GM10248 (cell line): Measurements from ENCODE around the gene OCEL1.
A peak's percentile ranks its signal among the peaks of the same experiment; 100 is the strongest.
"Not testable (repeated sequence)": the region's sequence is repeated elsewhere in the genome, so short reads cannot be mapped to it uniquely, and the experiment has no call there.

Experiments used
- CTCF ChIA-PET: fragments of 300-600 bp; sonication (Branson Sonifier 250); formaldehyde crosslinking; extraction: SDS; loops from one replicate; lab custom pipeline; 2021; ENCODE audit warnings: antibody characterized with exemption; lab: Yijun Ruan, JAX
- POLR2A ChIA-PET: fragments of 350-650 bp; sonication (Branson Sonifier 250); formaldehyde crosslinking; extraction: SDS; loops from one replicate; lab custom pipeline; 2020; ENCODE audit warnings: antibody characterized with exemption; lab: Yijun Ruan, JAX
- DNase-seq: peaks from one replicate; pipeline ENCODE4 v3.0.0; 2012; ENCODE audit errors: extremely low spot score
- CTCF ChIP-seq: IDR thresholded peaks from 2 replicates; pipeline ENCODE4 v1.5.1; 2012; ENCODE audit warnings: mild to moderate bottlenecking, low read depth; ENCODE audit errors: extremely low read depth, missing control alignments, control extremely low read depth

OCEL1 gene

GRCh38 chr19:17266589-17266974 is 40.6 kb downstream of the OCEL1 start:
- ChIA-PET POLR2A (interaction anchor here (0.6 to 1.4 kb wide), 7 partner anchors 9 to 682 kb away, joined by 3 to 11 read pairs (median 4); partner anchors contain the start of genes DDA1 and USE1), CTCF (interaction anchor here (0.9 to 5.5 kb wide), 7 partner anchors 8 to 119 kb away, joined by 3 to 46 read pairs (median 3); partner anchors contain the start of genes ANKLE1 and DDA1)
- DNase-seq: no peak
- no peak for TF ChIP-seq CTCF

- peak; percentile 98 for DNase-seq
- ChIA-PET POLR2A (interaction anchor here (0.6 to 1.4 kb wide), 7 partner anchors 9 to 683 kb away, joined by 3 to 11 read pairs (median 4); partner anchors contain the start of genes DDA1 and USE1), CTCF (interaction anchor here (0.9 to 5.5 kb wide), 7 partner anchors 9 to 119 kb away, joined by 3 to 46 read pairs (median 3); partner anchors contain the start of genes ANKLE1 and DDA1)
- no peak for TF ChIP-seq CTCF
These were observed 41.2 kb downstream of the OCEL1 start, which contains the start of gene BABAM1 for GRCh38 chr19:17266975-17267788. Gene BABAM1, plus strand, starts transcription at chr19:17267443. Its CDS starts 1,364 bp downstream, at chr19:17268807.

- ChIA-PET CTCF (interaction anchor here (5.5 kb wide), 1 partner anchor 14 kb away, joined by 46 read pairs; the partner anchor contains the start of gene ANKLE1), POLR2A (no interaction called here)
- no peak for TF ChIP-seq CTCF
- no peak for DNase-seq
These were observed 42.7 kb downstream of the OCEL1 start for GRCh38 chr19:17268754-17269153.

- POLR2A ChIA-PET, DNase-seq: not testable (repeated sequence)
- CTCF ChIA-PET: interaction anchor here (1.0 kb wide), 1 partner anchor 58 kb away, joined by 3 read pairs; no protein-coding TSS in a partner anchor
These were observed 48.9 kb downstream of the OCEL1 start for GRCh38 chr19:17274892-17275291.

GRCh38 chr19:17275441-17276175 is 49.6 kb downstream of the OCEL1 start:
- DNase-seq: no peak
- POLR2A ChIA-PET: interaction anchor here (0.8 kb wide), 1 partner anchor 9 kb away, joined by 3 read pairs; no protein-coding TSS in a partner anchor
- no peak for TF ChIP-seq CTCF
- CTCF ChIA-PET: interaction anchor here (1.0 kb wide), 1 partner anchor 57 kb away, joined by 3 read pairs; no protein-coding TSS in a partner anchor
